ENCODE measurements around the gene MVK.

MVK gene

DNA sequence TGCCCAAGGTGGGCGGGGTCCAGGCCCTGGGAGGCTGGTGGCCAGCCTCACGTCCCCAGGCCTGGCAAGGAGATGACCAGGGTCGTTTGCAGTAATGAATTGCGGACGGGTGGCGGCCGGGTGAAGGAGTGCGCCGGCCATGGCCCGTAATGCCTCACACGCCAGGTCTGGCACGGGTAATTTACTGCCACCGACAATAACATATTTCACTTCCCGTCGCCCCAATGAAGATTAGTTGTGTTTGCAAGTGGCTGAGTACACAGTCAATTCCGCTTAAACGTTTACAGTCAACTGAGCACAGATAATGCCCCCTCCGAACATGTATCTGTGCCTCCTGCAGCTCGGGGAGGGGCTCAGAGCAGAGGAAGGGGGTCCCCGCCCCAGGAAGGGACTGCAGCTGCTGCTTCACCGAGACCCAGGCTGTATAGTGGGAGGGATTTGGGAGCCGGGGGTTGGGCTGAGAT lies 48.3 kb downstream of the MVK start:
- no peak for TF ChIP-seq CTCF (IDR thresholded peaks at IDR 0.05)

DNA sequence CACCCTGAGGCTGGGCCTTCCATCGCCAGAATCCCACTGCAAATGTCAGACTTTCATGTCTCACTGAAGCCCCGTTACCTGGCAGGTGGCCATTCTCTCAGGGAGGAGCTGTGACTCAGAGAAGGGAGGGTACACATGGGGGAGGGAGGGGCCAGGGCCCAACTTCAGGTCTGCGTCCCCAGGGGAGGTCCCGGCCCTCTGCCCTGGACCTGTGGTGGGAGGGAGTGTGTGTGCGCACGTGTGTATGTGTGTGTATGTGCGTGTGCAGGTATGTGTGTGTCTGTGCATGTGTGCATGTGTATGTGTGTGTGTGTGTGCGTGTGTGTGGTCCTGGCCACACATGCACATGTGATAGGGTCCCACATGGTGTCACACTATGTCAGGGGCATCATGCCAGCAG lies 50.9 kb downstream of the MVK start:
- TF ChIP-seq CTCF (IDR thresholded peaks at IDR 0.05), result no peak

DNA sequence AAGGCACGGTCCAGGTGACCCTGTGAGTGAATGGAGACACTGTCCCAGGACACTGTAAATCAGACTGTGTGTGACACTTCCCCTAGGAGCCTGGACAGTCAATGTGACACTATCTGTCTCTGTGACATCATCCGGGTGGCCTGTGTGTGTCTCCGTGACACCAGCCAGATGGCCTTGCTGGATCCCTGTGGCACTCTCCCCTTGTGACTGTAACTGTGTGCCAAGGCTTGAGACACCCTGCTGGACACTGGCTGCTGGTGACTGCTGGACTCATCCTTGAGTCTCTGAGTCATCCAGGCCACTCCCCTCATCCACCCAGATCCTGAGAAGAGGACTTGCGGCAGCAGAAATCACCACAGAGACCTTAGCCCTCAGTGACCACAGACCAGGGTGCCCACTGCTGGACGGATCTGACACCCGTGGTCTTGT lies 51.6 kb downstream of the MVK start:
- TF ChIP-seq CTCF (IDR thresholded peaks at IDR 0.05), result no peak

DNA sequence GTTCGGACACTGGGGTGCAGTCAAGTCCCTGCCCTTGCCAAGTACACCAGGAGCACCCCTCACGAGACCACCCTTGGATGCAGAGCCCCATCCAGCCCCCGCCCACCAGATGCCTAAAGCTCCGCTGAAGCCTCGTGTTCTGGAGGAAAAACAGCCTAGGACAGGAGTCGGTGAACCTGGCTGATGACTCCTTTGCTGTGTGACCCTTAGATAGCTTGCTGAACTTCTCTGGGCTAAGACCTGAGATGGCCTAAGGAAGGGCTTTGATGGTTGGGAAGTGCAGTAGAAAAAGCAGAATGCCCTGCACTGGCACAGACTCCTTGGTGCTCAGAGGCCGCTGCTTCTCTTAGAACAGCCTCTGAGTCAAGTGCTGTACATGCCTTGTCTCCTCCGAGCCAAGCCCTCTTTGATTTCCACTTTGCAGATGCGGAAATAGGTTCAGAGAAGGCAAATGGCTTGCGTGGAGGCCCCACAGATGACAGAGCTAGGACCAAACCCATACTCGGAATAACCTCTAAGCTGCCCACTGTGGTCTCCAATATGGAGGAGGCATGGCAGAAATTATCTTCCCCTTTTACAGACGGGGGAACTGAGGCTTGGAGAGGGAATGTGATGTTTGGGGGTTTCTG lies 52.3 kb downstream of the MVK start:
- no peak for TF ChIP-seq CTCF (IDR thresholded peaks at IDR 0.05)

GRCh38 chr12:109626378-109627115 lies 53.0 kb downstream of the MVK start:
- no peak for TF ChIP-seq CTCF (IDR thresholded peaks at IDR 0.05)

- no peak for TF ChIP-seq CTCF (IDR thresholded peaks at IDR 0.05)
Measured at GRCh38 chr12:109627633-109628032, 54.0 kb downstream of the MVK start.

DNA sequence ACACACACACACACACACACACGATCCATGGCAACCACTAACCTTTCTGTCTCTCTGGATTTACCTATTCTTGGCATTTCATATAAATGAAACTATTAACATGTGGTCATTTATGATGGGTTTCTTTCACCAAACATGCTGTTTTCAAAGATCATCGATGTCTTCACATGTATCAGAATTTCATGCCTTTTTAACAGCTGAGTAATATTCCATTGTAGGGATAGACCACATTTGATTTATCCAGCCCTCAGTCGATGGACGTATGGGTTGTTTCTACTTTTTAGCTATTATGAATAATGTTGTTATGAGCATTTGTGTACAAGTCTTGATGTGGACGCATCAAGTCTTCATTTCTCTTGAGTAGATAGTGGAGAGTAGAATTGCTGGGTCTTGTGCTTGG lies 56.5 kb downstream of the MVK start:
- TF ChIP-seq CTCF (IDR thresholded peaks at IDR 0.05), result no peak

Measured in LNCAP (cell line).